SKM-1 treated with dmso at 0.1 percent for 144 hours (cell line): ENCODE results near the gene RNF222.
"Not testable (repeated sequence)": the region's sequence is repeated elsewhere in the genome, so short reads cannot be mapped to it uniquely, and the experiment has no call there.

Experiments used
- DNase-seq: peaks from one replicate; lab custom pipeline; 2025; ENCODE audit not compliant: unreplicated experiment; lab: John Stamatoyannopoulos, UW

Gene RNF222

DNA sequence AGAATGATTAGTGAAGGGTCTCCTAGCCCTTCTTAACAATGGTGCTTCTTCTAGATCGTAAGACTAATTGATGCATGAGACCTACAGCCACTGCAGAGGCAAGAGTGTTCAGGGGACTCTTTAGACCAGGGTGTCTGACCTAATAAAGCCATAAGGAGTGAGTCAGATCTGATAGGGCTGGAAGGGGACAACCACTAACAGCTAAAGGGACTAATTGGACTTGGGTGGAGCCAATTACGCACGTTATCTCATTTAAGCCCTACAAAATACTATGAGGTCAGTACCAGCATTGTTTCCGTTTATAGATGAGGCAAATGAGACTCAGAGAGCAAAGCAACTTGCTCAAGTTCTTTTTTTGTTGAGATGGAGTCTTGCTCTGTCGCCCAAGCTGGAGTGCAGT lies 14.5 kb upstream of the RNF222 start:
- no peak for DNase-seq

DNA sequence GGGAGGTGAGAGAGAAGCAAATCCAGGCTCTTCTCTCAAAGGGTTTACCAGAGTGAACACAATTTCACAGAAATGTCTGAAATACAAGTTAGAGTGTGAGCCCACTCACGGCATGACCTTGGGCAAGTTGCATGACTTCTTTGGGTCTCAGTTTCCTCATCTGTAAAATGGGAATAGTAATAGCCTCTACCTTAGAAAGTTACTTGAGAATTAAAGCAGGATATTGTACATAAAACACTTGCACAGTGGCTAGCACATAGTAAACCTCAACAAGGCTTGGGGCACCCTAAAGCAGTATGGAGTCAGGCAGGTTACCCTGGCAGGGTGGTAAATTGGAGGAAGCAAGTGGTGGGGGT lies 13.2 kb upstream of the RNF222 start:
- no peak for DNase-seq

DNA sequence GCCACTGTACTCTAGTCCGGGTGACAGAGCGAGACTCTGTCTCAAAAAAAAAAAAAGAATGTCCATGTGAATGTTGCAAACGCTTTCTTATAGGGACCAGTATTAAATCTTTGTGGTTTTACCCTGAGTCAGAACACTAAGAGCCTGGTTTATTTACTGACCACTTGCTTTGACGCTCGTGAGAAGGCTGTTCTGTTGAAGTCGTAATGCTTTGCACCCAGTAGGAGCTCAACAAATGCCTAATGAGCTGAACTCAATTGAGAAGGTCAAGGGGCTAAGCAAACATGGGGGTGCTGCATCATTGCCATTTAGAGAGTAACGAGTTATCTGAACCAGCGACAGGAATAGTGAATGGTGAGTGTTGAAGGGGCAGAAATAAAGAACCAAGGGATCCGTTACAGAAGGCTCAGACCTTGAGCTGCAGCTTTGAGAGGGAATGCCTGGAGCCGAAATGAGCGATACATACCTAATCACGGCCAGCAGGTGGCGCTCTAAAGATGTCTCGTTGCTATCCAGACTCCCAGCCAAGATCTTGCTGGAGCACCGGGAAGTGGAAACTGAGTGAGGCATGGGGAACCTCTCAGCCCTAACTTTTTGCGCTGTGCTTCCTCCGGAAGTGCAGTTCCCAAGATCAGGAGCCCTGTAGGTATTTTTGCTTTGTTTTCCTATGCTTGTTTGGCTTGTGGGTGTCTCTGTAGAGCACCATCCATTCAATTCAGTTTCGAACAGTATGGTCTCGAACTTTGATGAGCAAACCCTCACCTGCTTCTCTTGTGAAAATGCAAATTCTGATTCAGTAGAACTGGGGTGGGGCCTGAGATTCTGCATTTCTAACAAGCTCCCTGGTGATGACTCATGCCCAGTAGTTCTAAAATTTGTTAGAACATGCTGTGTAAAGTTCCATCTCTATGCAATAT lies 12.6 kb upstream of the RNF222 start:
- DNase-seq: peak; percentile 11

DNA sequence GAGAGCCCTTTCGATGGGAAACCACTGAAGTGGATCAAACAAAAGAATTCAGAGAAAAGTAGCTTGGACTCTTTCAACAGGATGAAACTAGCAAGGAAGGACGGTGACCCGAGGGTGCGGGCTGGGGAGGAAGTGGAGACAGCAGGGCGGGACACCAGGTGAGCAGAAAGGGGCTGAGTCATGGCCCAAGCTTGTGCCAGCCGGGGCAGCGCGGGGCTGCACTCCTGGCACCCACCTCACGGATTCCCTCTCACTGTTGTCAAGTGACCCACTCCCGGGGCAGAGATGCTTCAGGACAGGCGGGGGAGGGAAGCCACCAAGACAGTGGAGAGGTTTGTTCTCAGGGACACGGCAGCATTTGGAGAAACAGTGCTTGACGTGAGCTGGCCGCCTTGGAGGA lies 10.7 kb upstream of the RNF222 start:
- DNase-seq: no peak

DNA sequence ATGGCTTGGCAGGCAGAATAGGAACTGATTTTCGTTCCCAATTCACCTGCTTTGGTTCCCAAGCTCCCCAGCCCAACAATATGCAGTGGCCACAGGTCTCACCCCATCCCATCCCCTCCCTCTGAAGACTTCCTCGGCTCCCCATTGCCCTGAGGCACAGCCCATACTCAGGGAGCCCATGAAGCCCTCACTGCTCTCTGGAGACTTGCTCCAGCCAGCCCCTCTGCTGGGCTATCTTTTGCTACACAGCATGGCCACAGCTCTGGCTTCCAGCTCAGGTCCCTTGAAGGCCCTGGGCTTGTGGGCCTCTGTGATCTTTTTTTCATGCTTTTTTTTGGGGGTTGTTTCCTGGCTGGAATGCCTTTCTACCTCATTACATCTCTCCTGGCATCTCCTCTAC lies 8.5 kb upstream of the RNF222 start:
- DNase-seq: no peak

DNA sequence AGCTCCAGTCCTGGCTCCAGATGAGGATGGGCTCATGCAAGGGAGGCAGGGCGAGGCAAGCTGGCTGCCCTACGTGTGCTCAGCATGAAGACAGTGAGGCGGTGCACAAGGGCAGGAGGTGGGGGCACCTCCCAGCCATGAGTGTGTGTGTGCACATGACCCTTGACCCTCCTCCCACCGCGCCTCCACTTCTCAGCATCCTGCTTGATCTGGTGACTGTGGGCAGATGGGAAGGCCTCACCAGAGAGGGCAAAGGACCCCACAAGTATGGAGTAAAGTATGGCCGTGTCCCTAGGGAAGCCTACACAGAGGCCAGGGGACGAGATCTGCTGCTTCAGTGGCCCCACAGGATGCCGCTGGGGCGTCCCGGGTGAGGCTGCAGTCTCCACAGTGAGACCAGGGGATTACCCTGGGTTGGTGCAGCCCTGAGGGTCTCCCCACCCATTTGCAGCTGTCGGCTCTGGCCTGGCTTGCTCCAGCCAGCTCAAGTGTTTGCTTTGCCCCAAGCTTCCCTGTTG lies 7.9 kb upstream of the RNF222 start:
- no peak for DNase-seq

DNA sequence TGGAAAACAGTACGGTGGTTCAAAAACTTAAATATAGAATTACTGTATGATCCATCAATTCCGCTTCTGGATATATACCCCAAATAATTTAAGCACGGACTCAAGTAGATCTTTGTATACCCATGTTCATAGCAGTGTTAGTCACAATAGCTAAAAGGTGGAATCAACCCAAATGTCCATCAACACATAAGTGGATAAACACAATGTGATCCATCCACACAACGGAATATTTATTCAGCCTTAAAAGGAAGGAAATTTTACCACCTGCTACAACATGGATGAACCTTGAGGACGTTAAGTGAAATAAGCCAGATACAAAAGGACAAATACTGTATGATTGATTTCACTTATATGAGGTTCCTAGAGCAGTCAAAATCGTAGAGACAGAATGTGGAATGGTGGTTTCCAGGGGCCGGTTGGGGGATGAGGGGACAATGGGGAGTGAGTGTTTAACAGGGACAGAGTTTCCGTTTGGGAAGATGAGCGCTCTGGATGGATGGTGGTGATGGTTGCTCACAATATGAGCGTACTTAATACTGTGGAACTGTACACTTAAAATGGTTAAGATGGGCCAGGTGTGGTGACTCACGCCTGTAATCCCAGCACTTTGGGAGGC lies 5.4 kb upstream of the RNF222 start:
- DNase-seq: no peak

DNA sequence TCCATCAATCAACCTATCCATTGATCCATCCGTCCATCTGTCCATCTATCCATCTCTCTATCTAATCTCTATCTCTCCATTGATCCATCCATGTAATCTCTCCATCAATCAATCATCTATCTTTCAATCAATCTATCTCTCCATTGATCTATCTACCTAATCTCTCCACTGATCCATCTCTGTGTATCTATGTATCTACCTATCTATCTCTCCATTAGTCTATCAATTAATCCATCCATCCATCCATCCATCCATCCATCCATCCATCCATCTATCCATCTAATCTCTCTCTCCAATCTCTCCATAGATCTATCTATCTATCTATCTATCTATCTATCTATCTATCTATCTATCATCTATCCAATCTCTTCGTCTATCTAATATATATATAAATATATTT lies 3.5 kb upstream of the RNF222 start:
- DNase-seq: no peak

DNA sequence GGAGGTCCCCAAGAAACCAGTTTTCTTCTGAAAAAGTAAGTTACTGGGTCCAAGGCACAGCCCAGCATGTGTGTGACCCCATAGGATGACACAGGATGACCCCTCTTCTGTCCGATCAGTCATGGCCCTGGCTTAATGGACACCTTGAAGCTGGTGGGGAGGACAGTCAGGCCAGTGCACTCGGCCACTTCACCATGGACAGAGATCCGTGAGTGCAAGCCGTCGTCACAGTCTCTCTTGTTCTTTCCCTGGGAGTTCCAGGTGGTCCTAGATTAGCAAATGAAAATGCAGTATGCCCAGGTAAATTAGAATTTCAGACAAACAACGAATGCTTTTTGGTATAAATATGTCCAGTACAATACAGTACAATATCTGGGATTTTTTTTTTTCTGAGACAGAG lies 1.4 kb upstream of the RNF222 start:
- no peak for DNase-seq

DNA sequence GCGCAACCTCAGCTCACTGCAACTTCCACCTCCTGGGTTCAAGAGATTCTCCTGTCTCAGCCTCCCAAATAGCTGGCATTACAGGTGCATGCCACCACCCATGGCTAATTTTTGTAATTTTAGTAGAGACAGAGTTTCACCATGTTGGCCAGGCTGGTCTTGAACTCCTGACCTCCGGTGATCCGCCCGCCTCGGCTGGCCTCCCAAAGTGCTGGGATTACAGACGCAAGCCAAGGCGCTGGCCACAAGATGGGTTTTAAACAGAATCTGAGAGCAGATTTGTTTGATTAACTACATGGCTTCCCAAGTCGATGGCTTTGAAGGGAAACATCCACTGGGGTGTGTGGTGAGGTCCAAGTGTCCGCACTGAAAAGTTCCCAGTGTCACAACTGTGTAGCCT lies 3.1 kb downstream of the RNF222 start:
- not testable (repeated sequence) for DNase-seq

DNA sequence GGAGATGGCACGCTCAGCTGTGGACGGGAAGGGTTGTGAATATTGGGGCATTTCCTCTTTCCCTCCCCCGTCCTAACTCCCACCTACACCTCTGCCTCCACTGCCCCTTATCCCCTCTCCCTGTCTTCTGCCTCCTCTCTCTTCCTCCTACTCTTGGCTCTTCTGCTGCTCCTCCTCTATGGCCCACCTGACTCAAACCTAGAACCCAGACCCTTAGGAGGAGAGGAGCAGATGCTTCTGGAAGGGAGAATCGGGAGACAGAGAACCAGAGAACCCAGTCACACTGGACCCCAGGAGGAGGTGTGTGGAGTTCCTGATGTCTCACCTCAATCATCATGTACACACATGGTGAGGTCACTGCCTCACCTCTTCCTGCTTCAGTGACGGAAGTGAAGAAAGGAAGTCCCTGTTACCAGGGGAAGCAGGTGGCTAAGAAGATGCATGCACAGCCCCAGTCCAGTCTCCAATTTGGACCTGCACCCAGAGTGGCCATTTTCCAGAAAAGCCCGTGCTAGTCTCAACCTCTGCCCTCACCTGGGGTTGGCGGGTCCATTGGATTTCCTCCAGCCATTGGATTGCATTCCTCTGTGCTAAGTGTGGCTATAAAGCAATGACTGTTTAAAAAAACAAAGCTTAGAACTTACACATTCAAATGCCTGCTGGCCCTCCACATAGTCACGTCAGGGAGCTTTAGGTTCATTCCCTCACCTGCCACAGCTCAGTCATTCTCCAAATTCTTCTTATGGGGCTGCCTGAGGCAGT lies 4.0 kb downstream of the RNF222 start:
- no peak for DNase-seq

DNA sequence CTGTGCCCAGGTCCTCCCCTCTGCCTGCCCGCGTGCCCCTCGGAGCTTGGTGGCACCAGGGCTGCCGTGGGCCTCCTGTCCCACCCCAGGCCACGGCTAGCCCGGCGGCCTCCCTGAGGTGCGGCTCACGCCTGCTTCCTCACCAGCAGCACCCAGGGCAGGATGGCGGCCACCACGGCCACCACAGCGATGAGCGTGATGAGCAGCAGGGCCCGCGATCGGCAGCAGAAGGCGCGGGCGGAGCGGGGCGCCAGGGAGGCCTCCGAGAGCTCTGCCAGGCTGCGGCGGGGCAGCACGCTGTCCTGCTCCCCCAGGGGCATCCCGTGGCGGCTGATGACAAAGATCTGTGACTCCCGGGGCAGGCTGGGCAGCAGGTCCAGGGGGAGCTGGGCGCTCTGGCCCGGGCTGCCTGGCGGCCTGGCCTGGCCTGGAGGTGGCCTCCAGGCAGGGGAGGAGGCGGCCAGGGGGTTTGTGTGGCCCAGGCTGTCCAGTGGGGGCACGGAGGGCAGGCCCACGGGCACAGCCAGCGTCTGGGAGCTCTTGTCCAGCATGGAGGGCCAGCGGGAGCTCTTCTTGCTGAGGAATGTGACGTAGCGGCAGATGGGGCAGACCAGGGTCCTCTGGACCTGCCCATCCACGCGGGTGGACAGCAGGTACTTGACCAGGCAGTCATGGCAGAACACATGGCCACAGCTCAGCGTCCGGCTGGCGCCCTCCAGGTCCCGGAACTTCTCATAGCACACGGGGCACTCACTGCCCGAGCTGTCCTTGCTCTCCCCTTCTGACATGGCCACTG lies 4.8 kb downstream of the RNF222 start:
- no peak for DNase-seq

DNA sequence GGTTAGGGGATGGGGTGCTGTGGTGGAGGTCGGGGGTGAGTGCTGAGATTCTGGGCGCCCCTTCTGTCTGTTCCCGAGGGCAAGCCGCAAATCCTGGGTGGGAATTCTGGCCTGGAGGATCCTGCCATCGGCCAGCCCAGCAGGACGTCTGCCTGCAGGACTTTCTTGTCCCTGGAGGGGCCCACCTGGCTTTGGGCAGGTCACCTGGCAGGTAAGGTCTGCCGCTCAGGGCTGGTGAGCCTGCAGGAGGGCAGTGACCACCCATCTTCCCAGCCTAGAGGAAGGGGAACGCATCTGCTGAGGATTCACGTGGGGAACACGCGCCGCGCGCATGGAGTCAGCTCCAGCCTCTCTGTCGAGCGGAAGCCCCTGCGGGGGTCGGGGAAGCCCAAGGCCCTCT lies 5.4 kb downstream of the RNF222 start:
- DNase-seq: no peak

DNA sequence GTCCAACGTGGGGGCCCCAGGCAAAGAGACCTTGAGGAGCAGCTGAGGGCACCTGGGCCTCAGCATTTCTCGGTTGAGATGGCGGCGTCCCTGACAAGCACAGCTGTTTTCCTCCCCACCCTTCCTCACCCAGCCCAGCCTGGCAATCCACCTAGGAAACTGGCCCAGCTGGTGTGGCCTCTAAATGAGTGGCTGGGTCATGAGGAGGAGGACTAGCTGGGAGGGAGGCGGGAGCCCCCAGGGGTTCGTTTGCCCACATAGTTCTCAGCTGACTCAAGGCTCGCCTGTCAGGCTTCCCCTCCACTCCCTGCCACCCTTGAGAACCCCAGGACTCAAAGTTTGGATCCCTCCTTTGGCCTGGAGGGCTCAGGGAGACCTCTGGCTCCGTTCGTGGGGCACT lies 5.9 kb downstream of the RNF222 start:
- no peak for DNase-seq

DNA sequence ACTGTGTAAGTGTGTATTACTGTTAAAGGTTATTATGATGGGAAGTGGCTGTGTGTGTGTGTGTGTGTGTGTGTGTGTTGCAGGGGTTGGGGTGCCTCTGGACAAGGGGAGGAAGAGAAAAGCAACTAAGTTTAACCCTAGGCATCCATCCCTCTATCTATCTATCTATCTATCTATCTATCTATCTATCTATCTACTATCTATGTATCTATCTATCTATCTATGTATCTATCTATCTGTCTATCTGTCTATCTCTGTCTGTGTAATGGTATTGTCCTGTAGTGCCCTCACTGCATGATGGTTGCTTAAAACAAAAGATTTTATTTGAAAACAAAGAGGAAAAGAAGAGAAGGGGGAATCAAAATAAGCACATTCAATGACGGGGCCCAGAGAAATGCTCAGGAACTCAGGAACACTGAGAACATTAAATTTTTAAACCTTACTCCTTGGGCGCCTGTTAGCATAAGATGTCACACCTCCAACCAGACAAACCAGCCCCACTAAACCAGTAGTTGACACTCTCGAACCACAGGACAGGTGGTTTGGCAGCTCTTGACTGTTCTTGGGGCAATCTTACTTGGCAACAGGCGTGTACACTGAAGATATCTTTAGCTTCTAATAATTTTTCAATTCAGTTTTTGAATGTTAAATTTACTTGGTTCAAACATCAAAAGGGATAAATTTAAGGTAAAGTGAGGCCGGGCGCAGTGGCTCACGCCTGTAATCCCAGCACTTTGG lies 9.5 kb downstream of the RNF222 start:
- DNase-seq: no peak

DNA sequence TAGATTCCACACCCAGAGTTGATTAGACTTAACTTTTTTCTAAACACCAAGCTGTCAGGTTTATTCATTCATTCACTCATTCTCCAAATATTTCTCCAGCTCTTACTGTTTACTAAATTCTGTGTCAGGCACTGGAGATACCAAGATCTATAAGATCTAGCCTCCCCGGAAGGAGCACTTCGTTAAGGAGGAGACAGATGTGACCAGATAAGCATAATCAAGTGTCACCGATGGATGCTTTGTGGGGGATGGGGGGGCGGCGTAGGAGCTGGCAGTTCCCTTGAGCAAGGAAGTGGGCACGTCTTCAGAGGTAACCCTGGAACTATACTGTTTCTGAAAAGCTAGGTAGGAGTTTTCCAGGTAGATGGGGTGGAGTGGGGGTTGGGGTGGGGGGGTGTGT lies 10.8 kb downstream of the RNF222 start:
- DNase-seq: no peak

DNA sequence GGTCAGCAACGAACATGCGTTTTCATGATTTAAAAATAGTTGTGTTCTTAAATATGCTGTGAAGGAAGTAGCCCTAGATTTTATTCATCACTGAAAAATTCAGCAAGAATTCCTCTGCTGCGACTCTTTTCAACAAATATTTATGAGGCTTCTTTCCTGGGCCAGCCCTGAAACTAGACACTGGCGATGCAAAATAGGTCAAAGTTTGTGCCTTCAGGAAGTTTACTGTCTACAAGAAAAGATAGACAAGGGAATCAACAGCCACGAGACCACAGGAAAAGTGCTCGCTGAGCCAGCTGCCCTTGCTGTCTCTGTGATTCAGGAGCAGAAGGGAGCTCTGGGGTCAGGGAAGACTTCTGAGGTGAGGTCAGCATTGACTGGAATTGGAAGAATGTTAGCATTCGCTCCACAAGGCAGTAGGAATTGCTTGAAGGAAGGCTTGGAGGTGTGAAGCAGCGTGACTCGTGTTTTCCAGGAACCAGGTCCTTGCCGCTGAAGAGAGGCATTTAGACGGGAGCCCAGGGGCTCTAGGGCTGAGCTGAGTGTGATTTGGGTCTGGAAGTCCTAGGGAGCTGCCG lies 12.7 kb downstream of the RNF222 start:
- no peak for DNase-seq

DNA sequence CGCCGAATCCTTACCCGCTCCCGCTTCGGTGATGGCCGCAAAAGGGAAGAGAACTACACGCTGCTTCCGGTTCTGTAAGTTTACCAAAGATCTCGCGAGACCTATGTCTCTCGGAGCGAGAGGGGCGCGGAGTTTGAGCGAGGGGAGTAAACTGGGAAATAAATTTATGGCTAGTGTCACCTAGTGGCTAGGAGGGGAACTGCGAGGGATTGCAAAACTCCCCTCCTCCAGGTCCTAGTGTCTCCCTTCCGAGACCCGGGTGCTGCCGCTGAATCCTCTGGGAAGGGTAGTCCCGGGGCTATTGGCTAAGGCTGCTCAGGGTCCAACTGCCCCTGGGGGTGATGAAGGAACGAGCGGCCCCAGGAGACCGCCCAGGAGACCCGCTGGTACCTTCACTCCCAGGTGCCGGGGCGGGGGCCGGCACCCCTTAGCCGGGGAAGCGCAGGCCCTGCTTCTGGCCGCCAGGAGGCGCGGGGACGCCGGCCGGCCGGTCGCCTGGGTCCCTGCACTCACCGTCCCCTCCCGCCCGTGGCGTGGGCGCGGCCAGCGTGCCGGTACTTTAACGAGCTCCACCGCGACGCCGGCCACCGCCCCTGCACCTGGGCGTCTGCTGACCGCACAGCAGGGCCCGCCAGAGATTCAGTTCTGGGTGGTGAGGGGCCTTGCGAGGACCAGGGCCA lies 14.3 kb downstream of the RNF222 start, which contains the start of gene RPL26:
RPL26 (minus strand) TSS at position 51 of the 680 bp plus-strand sequence. CDS start 883 bp downstream, outside the sequence.
- peak; percentile 73 for DNase-seq

DNA sequence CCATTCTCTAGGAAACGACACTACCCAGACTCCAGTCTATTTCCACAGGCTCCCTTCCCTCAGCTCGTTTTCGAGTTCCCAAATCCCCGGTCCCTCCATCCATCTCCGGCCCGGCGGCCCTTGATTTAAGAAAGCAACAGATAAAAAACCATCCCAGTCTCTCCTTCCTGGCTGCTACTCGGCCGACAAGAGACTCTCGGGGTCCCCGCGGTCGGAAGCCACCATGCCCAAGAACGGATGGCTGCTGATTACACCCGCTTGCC lies 14.8 kb downstream of the RNF222 start:
- peak; percentile 52 for DNase-seq
